Esophagus (tissue), 2 donors: Measurements from ENCODE around the gene PHKG1. TPM values are rescaled to one million over a fixed set of nuclear protein-coding genes. Genes with fewer than 3 reads are reported as not detected.
"Not testable (repeated sequence)": the region's sequence is repeated elsewhere in the genome, so short reads cannot be mapped to it uniquely, and the experiment has no call there.

ENCODE experiments used
- H3K27ac ChIP-seq, 2 donors: one replicate each; pipeline ENCODE4 v1.5.1; 2013; ENCODE audit warnings: low read depth in 2 of 2, mild to moderate bottlenecking in 2 of 2, inconsistent platforms in 1 of 2, low read length in 1 of 2, moderate library complexity in 1 of 2
- H3K27me3 ChIP-seq, 2 donors: one replicate each; pipeline ENCODE4 v1.6.1; 2013; ENCODE audit warnings: low read length in 2 of 2, control low read depth in 1 of 2, mild to moderate bottlenecking in 1 of 2; ENCODE audit not compliant: insufficient read depth in 2 of 2, control insufficient read depth in 1 of 2
- H3K36me3 ChIP-seq, 2 donors: one replicate each; pipeline ENCODE4 v1.6.1; 2013; ENCODE audit warnings: low read length in 1 of 2; ENCODE audit not compliant: control insufficient read depth in 2 of 2, insufficient read depth in 2 of 2
- H3K4me1 ChIP-seq, 2 donors: one replicate each; pipeline ENCODE4 v1.6.1; 2013; ENCODE audit warnings: low read length in 1 of 2; ENCODE audit not compliant: control insufficient read depth in 2 of 2, insufficient read depth in 2 of 2
- H3K4me3 ChIP-seq, 2 donors: one replicate each; pipeline ENCODE4 v1.5.1; 2013; ENCODE audit warnings: low read length in 2 of 2, mild to moderate bottlenecking in 2 of 2, low read depth in 1 of 2, moderate library complexity in 1 of 2
- H3K9me3 ChIP-seq, 2 donors: one replicate each; pipeline ENCODE4 v1.6.1; 2013; ENCODE audit warnings: mild to moderate bottlenecking in 2 of 2, low read depth in 1 of 2, low read length in 1 of 2, moderate library complexity in 1 of 2; ENCODE audit not compliant: control insufficient read depth in 2 of 2, insufficient read depth in 1 of 2
- WGBS, 2 donors: extraction: QIAGEN DNeasy Blood & Tissue Kit; methylation state at CpG; one replicate each; pipeline ENCODE4 v1.1.7; 2013; 5-methylcytosine and 5-hydroxymethylcytosine counted together
- polyA plus RNA-seq, 2 donors: library from polyadenylated mRNA; stranded (reverse); fragments of 200-250 nt; gene quantifications; one replicate each; pipeline ENCODE4 v1.2.3, GENCODE V29; 2013
- donor health status: healthy with polysubstance abuse.
- donor health status: Bipolar disorder and iron deficiency.

PHKG1 gene
- polyA plus RNA-seq, 2 donors, result 1.1 to 1.3 TPM

- Histone ChIP-seq H3K4me1 (peaks cover 0 to 3% of the 10 kb centered on the region in 2 donors), H3K9me3 (no peaks in the 10 kb centered on the region), H3K27ac (no peak overlapping the region), H3K4me3 (no peak overlapping the region), H3K27me3 (no peaks in the 10 kb centered on the region), H3K36me3 (peaks cover 0 to 14% of the 10 kb centered on the region in 2 donors)
- WGBS, 2 donors, result 92 to 94% methylated on average over 16 of the region's 16 CpGs
These were observed 5.3 kb downstream of the PHKG1 start for GRCh38 chr7:56087445-56087844.

- peaks cover 0 to 16% of the 10 kb centered on the region in 2 donors for H3K36me3 ChIP-seq
- H3K9me3 ChIP-seq, result no peaks in the 10 kb centered on the region
- no peaks in the 10 kb centered on the region for H3K27me3 ChIP-seq
- no peak overlapping the region for H3K27ac ChIP-seq
- peaks cover 0 to 3% of the 10 kb centered on the region in 2 donors for H3K4me1 ChIP-seq
- WGBS, 2 donors, result 93 to 98% methylated on average over 7 of the region's 7 CpGs
- no peak overlapping the region for H3K4me3 ChIP-seq
These were observed 6.0 kb downstream of the PHKG1 start for GRCh38 chr7:56086761-56087160.

- WGBS, 2 donors, result 61 to 63% methylated on average over 13 of the region's 13 CpGs
- H3K27ac ChIP-seq, result no peak overlapping the region
- H3K36me3 ChIP-seq, result peaks cover 0 to 23% of the 10 kb centered on the region in 2 donors
- no peak overlapping the region for H3K4me3 ChIP-seq
- peaks cover 3% of the 10 kb centered on the region in 2 donors for H3K4me1 ChIP-seq
- no peaks in the 10 kb centered on the region for H3K9me3 ChIP-seq
- no peaks in the 10 kb centered on the region for H3K27me3 ChIP-seq
These were observed 9.5 kb downstream of the PHKG1 start for GRCh38 chr7:56083150-56083785.

GRCh38 chr7:56081626-56082340 lies 11.0 kb downstream of the PHKG1 start:
- H3K9me3 ChIP-seq, result no peaks in the 10 kb centered on the region
- 93 to 95% methylated on average over 29 of the region's 29 CpGs for WGBS, 2 donors
- H3K27me3 ChIP-seq, result no peaks in the 10 kb centered on the region
- H3K27ac ChIP-seq, result no peak overlapping the region
- no peak overlapping the region for H3K4me3 ChIP-seq
- H3K4me1 ChIP-seq, result peaks cover 3% of the 10 kb centered on the region in 2 donors
- peaks cover 0 to 22% of the 10 kb centered on the region in 2 donors for H3K36me3 ChIP-seq

GRCh38 chr7:56080726-56081435 lies 11.9 kb downstream of the PHKG1 start:
- WGBS, 2 donors, result 92% methylated on average over 28 of the region's 28 CpGs
- H3K4me1 ChIP-seq, H3K9me3 ChIP-seq, H3K27ac ChIP-seq, H3K4me3 ChIP-seq, H3K27me3 ChIP-seq: not testable (repeated sequence)
- H3K36me3 ChIP-seq, result peaks cover 0 to 22% of the 10 kb centered on the region in 2 donors

GRCh38 chr7:56079450-56080185 lies 13.1 kb downstream of the PHKG1 start:
- H3K36me3 ChIP-seq, result peaks cover 0 to 20% of the 10 kb centered on the region in 2 donors
- H3K4me1 ChIP-seq, result peaks cover 3 to 4% of the 10 kb centered on the region in 2 donors
- H3K4me3 ChIP-seq, result no peak overlapping the region
- no peaks in the 10 kb centered on the region for H3K27me3 ChIP-seq
- peak overlapping the region; percentile 53 to 58 for H3K27ac ChIP-seq
- WGBS, 2 donors, result 37 to 49% methylated on average over 12 of the region's 12 CpGs
- H3K9me3 ChIP-seq, result no peaks in the 10 kb centered on the region

GRCh38 chr7:56078196-56078595 lies 14.6 kb downstream of the PHKG1 start:
- Histone ChIP-seq H3K4me1 (peaks cover 3 to 6% of the 10 kb centered on the region in 2 donors), H3K27ac (no peak overlapping the region), H3K9me3 (no peaks in the 10 kb centered on the region), H3K27me3 (no peaks in the 10 kb centered on the region), H3K36me3 (peaks cover 0 to 19% of the 10 kb centered on the region in 2 donors), H3K4me3 (no peak overlapping the region)
- 94 to 95% methylated on average over 15 to 16 of the region's 16 CpGs for WGBS, 2 donors

- Histone ChIP-seq H3K9me3 (no peaks in the 10 kb centered on the region), H3K36me3 (peaks cover 0 to 17% of the 10 kb centered on the region in 2 donors), H3K4me1 (peaks cover 3 to 5% of the 10 kb centered on the region in 2 donors), H3K27ac (no peak overlapping the region), H3K27me3 (no peaks in the 10 kb centered on the region), H3K4me3 (no peak overlapping the region)
- WGBS, 2 donors, result 93 to 100% methylated on average over 3 of the region's 3 CpGs
These were observed 15.1 kb downstream of the PHKG1 start for GRCh38 chr7:56077681-56078080.

GRCh38 chr7:56074371-56074791 lies 18.4 kb downstream of the PHKG1 start:
- no peaks in the 10 kb centered on the region for H3K27me3 ChIP-seq
- no peak overlapping the region for H3K4me3 ChIP-seq
- WGBS, 2 donors, result 15 to 18% methylated on average over 19 of the region's 19 CpGs
- H3K9me3 ChIP-seq, result no peaks in the 10 kb centered on the region
- H3K4me1 ChIP-seq, result peaks cover under 1 to 5% of the 10 kb centered on the region in 2 donors
- H3K27ac ChIP-seq, result no peak overlapping the region
- H3K36me3 ChIP-seq, result peaks cover 0 to 8% of the 10 kb centered on the region in 2 donors
